GM18870 (cell line): ENCODE results near the gene SMAD6.

Experiments used
- ATAC-seq: cut with Tn5 transposase; IDR thresholded peaks from one replicate; pipeline ENCODE4 v1.9.1; 2021; ENCODE audit warnings: moderate library complexity; ENCODE audit not compliant: unreplicated experiment

SMAD6 gene

DNA sequence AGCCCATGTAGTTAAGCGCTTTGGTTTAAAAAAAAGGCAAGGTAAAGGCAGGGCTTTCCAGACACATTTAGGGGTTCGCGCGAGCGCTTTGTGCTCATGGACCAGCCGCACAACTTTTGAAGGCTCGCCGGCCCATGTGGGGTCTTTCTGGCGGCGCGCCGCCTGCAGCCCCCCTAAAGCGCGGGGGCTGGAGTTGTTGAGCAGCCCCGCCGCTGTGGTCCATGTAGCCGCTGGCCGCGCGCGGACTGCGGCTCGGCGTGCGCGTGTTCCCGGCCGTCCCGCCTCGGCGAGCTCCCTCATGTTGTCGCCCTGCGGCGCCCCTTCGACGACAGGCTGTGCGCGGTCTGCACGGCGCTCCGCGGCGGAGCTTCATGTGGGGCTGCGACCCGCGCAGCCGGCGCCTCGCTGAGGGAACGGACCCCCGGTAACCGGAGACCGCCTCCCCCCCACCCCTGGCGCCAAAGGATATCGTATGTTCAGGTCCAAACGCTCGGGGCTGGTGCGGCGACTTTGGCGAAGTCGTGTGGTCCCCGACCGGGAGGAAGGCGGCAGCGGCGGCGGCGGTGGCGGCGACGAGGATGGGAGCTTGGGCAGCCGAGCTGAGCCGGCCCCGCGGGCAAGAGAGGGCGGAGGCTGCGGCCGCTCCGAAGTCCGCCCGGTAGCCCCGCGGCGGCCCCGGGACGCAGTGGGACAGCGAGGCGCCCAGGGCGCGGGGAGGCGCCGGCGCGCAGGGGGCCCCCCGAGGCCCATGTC is 927 bp downstream of the SMAD6 start:
- no peak for ATAC-seq

DNA sequence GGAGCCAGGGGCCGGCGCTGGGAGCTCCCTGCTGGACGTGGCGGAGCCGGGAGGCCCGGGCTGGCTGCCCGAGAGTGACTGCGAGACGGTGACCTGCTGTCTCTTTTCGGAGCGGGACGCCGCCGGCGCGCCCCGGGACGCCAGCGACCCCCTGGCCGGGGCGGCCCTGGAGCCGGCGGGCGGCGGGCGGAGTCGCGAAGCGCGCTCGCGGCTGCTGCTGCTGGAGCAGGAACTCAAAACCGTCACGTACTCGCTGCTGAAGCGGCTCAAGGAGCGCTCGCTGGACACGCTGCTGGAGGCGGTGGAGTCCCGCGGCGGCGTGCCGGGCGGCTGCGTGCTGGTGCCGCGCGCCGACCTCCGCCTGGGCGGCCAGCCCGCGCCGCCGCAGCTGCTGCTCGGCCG is 1.5 kb downstream of the SMAD6 start:
- ATAC-seq: no peak

DNA sequence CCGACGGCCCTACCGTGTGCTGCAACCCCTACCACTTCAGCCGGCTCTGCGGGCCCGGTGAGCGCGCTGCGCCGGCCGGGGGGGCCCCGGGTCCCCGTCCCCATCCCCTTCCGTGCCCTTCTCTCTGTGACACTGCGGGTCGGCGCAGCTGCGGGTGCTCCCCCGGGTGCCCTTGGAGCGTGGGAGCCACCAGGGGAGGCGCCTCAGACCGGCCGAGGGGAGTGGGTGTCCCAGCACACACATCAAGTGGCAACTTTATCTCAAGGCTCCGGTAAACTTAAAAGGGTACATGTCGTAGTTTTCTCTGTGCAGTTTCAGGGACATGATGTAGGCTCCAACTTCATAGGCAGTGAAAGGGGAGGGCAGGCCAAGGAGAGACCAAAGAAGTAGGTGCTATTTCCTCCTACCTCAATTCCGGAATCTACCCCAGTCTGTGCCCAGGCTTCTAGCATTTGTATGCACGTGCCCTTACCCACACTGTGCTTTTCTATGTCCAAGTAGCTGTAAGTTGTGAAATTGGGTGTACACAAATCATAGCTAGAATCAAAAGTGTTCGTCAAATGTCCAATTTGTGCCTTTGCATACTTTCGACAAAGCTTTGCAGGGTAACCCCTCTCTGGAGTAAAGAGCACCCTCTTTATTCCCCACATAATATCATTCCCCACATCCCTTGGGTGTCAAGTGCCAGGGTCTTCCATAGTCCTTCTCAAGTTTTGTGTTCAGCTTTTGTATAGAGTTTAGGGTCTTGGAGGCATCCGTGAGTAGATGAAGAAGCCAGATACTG is 2.2 kb downstream of the SMAD6 start:
- ATAC-seq: no peak

DNA sequence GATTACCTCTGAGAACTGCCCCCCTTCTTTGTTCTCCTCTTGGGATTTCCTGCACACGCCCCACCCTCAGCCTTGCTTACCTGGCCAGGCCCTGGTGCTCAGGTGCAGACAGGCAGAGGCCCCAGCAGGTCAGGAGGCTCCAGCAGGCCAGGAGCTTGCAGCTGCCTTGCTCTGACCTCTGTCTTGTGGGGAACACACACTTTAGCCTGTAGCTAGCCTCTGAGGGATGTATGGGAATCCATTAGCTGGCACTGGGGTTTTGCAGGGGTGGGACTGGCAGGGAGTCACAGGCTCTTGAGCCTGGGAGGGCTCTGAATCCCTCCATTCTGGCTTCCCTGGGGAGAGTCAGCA is 2.7 kb downstream of the SMAD6 start:
- ATAC-seq: no peak

DNA sequence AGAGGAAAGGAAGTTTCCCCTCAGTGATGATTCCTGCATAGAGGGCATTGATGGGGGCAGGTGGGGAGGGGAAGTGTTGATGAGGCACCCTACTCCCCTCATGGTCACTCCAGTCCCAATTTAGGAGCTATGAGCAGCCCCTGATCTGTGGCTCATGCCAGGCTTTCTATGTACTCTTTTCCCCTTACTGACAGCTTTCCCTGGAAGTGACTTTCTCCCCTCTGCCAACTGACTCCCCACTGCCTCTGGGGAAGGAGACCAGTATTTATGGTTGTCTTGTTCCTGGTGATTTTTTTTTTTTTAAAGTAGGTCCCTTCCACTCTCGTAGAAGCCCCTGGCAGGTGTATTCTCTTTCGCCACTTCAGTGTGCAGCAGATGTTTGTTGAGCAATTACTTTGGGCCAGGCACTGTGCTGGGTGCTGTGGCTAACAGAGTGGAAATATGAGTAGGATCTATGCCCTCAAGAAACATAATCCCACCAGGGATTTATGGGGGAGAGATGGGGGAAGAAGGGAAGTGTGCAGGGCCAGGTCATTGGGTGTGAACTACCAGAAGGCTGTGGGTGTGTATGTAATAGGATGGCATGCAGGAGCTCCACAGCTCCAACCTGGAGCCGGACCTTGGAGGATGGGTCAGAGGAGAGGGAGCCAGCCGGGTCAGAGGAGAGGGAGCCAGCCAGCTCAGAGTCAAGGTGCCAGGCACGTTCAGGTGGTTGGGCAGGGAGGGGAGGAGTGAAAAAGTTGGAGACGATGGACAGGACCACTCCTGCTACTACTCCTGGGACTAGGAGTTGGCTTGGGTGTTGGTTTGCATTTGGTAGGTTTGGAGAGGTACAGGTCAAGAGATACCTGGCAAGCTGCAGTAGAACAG is 3.5 kb downstream of the SMAD6 start:
- no peak for ATAC-seq

DNA sequence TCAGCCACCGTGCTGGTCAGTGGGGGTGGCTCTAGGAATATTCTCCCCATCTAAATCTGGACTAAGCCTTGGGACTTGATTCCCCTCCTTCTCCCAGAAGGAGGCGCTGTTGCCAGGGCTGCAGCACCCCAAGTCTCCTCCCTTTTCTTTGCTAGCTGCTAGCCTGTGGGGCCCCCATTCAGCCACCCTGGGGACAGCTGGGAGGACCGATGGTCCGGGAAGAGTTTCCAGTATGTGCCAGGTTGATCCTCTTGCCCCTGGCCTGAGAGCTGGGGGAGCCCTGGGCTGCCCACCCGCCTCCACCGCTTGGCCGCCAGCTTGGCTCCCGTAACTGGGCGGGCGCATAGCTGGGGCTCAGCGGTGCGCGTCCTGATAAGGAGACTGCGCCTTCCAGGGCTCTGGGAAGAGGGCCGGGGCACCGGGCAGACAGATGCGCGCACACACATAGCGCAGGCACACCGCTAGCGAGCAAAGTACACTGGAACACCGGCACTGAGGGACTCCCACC is 4.2 kb downstream of the SMAD6 start:
- no peak for ATAC-seq

DNA sequence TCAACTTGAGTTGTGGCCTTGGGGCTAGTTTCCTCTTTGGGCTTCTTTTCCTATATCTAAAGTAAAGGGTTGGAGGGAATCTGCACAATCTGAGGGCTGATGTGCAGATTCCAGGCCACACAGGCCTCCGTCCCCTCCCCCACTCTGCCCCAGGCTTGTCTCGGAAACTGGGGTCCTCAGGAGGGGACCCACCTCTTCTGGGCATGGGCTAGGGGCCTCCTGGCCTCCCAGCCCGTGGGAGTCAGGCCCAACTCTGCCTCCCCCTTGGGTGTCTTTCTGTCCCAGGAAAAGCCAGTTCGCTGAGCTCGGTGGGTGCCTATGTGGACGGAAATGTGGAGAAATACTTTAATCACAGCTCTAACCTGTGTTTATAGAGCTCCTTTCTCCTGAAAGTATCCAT is 4.8 kb downstream of the SMAD6 start:
- no peak for ATAC-seq

DNA sequence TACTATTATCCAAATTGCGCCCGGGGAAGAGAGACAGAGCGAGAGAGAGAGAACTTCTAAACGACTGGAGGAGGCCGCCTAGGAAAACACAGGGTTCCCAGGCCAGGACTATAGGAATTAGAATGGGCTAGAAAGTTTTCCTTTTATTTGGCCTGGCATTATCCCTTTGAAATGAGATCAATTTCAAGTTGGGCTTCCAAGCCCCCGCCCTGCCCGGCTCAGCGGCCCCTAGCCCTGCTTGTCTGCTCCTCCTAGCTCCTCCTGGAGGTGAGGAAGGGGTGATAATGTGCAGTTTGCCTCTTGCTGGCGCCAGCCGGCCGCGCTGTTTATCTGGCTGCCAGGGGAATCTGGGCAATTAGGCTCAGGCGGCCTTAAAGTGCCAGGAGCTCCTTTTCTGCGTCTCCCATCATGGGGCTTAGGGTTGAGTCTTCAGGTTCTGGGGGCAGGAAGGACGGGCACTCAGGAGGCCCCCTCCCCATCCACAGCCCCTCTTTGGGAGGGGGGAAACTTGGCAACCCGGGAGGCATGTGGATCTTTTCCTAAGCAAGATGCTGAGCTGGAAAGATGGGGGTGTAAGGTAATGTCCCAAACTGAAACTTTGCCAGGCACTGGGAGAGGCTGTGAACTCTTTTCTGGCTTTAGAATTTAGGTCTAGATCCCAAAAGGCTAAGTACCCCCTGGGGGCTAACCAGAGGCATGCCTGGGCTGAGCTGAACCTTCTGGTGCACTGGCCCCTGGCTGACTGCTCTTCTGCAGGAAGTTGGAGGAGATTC is 5.5 kb downstream of the SMAD6 start:
- ATAC-seq: no peak

DNA sequence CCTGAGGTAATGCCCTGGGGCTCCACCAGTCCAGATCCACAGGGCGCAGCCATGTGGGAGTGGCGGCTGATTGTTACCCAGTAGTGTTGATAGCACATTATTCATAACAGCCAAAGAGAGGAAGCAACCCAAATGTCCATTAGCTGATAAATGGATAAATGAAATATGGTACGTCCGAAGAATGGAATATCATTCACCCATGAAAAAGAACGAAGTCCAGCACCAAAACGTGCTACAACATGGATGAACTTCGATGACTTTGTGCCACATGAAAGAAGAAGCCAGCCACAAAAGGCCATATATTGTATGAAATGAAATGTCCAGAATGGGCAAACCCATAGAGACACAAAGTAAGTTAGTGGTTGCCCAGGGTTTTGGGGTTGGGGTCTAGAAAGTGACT is 6.4 kb downstream of the SMAD6 start:
- ATAC-seq: no peak

DNA sequence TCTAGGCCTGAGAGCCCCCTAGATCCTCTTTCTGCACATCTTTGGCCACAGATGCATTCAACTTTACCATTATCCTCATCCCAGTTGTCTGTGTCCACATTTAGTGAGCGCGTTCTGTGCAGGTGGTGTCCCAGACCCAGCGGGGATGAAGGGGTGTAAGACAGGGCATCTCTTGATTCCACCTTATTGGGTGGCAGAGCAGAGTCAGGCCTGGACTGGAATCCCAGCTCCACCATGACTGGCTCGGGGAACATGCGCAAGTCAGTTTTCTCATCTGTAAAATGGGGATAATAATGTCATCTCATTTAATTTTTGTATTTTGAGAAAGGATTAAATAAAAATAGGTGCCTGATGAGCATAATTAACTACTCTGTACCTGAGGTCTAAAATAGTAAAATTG is 7.8 kb downstream of the SMAD6 start:
- ATAC-seq: no peak

DNA sequence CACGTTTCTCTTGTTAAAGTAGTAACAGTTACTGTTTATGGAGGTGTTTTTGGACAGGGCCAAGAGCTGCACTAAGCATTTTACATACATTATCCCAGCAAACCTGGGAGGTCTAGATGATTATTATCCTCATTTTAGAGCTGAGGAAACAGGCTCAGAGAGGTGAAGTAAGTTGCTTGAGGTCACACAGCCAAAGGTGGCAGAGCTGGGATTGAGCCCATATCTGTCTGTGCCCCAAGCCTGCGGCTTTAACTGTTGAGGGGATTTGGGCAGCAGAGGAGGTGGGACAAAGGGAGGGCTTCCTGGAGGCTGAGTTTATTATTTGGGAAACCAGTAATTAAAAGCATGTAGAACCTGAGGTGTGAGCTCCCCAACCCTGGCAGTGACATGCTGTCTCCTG is 9.2 kb downstream of the SMAD6 start:
- ATAC-seq: no peak

DNA sequence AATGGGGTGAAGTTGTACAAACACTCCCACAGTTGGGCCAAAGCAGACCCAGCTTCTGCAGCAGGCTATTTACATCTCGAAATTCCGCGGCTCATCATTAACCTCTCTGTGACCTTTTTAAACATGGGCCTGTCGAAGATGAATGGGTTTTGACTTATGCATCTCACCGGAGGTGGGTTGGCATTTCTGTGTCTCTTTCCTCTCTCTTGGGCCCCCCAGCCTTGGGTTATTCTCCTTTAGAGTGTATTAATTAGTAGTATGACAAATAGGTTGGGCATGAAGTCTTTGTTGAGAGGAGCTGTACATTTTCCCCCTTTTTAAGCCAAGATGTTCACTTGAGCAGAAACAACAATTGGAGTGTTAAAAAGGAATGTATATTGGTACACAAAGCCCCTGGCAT is 9.8 kb downstream of the SMAD6 start:
- ATAC-seq: no peak

DNA sequence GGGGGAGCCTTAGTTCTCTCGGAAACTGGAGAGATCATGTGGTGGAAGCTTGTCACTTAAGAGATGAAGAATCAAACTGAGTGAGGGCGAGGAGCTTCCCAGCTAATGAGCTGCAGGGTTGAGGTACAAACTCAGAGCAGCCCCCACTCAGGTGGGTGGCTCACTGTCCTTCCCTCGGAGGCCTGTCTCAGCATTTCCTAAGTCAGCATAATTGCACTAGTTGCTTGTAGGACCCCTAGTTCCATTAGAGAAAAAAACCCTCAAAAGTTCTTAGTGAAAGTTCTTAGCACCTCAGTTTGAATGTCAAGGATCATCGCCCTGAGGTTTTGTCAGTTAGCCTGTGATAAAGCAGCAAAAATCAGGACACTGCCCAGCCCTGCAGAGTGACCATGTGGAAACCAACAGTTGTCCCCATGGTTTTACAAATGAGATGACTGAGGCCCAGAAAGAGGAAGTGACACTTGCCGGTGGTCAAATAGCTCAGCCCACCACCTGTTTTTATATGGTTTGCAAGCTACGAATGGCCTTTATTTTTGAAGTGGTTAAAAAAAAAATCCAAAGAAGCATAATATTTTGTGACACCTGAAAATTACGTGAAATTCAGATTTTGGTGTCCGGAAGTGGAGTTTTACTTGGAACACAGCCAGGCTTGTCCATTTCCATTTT is 11.9 kb downstream of the SMAD6 start:
- peak; percentile 63 for ATAC-seq

DNA sequence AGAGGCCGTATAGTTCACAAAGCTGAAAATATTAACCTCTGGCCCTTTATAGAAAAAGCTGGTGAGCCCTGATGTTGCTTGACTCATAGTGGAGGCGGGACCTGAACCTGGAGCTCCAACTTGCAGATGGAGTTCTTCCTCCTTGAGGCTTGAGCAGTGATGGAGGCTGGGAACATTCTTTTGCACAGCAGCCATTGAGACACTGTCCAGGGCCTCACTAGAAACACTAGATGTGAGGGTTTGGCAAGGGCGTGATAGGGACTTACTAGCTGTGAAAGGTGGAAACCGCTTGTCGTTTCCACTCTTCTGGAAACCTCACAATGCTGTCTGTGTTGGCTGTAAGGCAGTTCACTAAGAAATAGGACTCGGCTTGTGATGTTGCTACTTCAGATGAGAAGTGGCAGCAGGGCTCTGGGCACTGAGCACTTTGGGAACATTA is 12.5 kb downstream of the SMAD6 start:
- ATAC-seq: no peak

DNA sequence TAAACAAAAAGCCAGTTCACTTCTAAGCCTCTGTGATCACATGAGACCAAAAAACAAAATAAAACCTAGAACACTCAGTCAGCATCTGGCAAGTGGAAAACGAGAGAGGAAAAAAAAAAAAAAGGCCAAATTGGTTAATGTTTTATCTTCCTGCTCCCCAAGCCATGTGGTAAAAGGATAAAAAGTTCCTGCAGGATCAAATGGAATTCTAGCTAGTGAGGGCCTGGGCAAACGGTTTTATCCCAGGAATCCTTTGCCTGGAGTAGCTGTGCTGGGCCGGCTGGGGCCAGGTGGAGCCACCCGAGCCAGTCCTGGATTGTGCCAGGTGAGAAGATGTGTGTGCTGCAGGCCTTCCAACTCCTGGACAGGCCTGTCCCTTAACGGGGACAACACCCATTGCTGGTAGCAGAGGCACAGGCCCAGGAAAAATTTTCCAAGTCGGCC is 13.2 kb downstream of the SMAD6 start:
- no peak for ATAC-seq

DNA sequence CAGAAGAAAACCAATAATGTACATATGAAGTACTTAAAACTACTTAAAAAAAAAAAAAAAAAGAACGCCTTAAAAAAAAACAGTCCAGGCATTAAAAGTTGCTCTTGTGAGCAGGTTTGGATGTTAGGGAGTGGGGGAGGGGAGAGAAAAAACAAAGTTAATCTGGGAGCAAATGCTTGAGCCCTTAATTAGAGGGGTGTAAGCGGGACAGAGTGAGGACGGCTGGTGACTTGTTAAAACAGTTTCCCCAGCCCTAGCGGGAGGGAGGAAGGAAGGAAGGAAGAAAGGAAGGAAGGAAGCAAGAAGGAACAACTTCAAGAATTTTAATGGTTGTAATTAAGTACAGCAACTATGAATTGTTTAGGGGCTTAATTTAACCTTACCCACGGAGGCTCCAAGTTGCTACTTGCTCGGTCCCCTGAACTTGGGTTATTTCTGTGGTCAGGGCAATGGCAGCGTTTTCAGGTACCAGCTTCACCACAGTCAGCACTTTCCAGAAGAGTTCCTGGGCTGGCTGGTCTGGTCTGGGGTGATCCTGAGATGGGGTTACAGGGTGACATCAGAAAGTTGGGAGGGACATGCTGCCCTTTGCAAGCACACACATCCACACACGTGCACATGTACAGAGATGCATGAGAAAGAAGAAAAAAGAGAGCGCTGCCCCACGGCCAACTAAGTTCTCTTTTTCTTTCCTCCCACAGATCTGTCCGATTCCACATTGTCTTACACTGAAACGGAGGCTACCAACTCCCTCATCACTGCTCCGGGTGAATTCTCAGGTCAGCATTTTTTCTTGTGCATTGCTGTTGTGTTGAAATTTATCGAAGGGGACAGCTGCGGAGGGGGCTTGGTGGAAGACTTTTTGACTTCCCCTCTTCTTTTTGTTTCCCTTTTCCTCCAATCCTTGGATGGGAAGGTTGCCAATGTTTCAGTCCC is 14.0 kb downstream of the SMAD6 start:
- no peak for ATAC-seq

DNA sequence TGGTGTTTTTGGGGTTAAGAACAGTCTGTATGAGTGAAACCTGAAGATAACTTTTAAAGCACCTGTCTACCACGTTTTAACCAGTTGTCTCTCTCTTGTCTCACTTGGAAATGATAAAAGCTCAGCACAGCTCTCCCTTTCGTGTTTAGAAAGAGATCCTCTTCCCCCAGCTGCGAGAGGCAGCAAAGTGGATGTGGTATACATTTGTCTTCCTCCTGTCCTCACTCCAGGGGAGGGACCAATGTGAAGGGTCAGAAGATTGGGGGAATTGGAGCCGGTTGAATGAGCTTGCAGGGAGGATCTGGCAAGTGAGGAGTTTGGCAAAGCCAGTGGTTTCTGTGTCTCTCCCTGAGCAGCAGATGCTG is 14.6 kb downstream of the SMAD6 start:
- ATAC-seq: no peak

DNA sequence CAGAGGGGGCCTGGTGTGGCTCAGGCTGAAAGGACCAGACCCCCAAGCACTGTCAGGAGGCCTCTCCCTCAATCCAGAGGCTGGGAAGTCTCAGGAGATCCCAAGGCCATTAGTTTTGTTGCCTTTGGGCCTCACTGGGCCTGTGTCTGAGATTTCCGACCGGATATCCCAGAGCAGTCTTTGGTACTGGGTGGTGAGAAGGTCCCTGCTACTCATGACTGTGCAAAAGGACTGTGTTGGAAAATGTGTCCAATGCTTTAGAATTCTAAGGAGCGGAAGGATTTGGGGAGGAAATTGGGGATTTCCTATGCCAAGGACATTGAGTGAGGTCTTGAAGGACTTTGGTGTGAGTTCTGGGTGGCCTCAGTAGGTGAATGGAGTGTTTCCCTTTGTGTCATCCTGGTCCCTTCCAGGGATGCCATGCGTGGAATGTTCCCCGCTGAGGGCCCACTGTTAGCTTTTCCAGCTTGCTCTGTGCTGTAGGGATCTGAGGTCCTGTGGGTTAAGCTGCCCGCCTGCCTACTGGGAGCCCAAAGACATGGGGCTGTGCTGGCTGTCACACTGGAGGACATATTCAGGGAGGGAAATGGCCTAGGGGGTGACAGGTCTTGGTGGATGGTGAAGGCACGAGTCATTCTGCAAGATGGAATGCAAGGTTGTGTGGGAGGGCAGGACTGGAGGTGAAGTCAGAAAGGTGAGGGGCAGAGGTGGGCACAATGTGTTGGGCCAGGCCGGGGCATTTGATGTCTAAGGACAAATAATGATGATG is 16.4 kb downstream of the SMAD6 start:
- no peak for ATAC-seq
